ENCODE data around the gene NADK2.
"Not testable (repeated sequence)": the region's sequence is repeated elsewhere in the genome, so short reads cannot be mapped to it uniquely, and the experiment has no call there.

DNA sequence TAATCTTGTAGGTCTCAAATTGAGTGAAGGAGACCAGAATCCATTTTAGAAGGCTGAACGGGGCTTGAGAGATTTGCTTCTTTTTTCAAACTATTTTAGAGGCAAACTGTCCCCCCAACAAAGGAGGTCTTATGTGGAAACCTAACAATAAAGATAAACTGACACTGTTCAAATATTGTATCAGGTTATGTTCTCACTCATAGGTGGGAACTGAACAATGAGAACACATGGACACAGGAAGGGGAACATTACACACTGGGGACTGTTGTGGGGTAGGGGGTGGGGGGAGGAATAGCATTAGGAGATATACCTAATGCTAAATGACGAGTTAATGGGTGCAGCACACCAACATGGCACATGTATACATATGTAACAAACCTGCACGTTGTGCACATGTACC lies 42.9 kb downstream of the NADK2 start:
- TF ChIP-seq, protein P1, sequence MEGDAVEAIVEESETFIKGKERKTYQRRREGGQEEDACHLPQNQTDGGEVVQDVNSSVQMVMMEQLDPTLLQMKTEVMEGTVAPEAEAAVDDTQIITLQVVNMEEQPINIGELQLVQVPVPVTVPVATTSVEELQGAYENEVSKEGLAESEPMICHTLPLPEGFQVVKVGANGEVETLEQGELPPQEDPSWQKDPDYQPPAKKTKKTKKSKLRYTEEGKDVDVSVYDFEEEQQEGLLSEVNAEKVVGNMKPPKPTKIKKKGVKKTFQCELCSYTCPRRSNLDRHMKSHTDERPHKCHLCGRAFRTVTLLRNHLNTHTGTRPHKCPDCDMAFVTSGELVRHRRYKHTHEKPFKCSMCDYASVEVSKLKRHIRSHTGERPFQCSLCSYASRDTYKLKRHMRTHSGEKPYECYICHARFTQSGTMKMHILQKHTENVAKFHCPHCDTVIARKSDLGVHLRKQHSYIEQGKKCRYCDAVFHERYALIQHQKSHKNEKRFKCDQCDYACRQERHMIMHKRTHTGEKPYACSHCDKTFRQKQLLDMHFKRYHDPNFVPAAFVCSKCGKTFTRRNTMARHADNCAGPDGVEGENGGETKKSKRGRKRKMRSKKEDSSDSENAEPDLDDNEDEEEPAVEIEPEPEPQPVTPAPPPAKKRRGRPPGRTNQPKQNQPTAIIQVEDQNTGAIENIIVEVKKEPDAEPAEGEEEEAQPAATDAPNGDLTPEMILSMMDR (IDR thresholded peaks at IDR 0.05) = not testable (repeated sequence)
- not testable (repeated sequence) for TF ChIP-seq POLR2A (IDR thresholded peaks at IDR 0.05)
